GM04503 (cell line): Measurements from ENCODE around the gene MAP3K21.

Experiments
- DNase-seq: peaks from one replicate; pipeline ENCODE4 v3.0.0-alpha.2; 2012; ENCODE audit warnings: low read depth

The MAP3K21 gene

DNA sequence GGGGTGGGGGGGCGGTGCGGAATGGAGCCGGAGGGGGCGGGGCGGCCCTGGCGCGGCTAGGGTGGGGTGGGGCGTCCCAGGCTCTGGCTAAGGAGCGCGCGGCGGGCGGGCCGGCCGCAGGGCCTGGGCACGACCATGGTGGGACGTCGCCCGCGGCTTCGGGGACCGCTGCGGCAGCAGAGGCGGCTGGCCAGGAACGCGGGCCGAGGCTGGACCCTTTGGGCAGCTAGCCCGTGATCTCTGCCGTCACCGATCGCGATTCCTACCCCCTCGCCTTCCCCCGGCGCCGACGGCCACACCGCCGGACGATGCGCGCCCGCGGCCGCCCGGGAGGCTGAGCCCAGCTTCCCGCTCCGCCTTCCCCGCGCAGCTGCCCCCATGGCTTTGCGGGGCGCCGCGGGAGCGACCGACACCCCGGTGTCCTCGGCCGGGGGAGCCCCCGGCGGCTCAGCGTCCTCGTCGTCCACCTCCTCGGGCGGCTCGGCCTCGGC, at the start of gene MAP3K21:
MAP3K21 (plus strand) TSS at position 74 of the 491 bp plus-strand sequence; CDS start at position 379, 305 bp downstream.
- no peak for DNase-seq

DNA sequence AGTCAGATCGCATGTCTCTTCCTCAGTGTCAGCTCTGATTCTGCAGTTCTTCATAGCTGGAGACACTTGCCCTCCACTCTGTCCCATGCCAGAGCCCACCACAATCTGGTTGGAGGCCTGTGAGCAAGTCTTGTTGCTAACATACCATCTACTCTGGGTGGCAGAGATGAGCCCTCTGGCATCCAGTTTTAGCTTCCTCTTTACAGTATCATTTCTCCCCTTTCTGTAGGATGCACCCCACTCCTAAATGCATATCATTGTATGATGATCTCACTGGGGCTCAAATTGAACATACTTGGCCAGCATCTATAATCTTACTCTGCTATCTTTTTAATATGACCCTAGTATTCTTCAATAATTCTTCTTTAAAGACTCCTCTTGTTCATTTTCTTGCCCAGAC, 48.9 kb upstream of the MAP3K21 start:
- no peak for DNase-seq

DNA sequence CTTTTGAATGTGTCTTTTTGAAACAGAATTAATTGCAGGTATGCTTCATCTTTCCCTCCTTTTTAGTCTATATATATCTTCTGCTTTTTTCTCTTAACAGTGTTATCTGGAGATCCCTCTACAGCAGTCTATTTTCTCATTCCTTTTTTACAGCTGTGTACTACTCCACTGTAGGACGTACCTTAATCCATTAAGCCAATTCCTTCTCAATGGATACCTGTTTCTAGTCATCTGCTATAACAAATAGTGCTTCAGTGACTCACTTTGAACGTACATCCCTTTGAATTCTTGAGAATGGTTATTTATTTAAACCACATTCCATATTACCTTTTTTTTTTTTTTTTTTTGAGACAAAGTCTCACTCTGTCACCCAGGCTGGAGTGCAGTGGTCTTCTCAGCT, 47.6 kb upstream of the MAP3K21 start:
- no peak for DNase-seq

DNA sequence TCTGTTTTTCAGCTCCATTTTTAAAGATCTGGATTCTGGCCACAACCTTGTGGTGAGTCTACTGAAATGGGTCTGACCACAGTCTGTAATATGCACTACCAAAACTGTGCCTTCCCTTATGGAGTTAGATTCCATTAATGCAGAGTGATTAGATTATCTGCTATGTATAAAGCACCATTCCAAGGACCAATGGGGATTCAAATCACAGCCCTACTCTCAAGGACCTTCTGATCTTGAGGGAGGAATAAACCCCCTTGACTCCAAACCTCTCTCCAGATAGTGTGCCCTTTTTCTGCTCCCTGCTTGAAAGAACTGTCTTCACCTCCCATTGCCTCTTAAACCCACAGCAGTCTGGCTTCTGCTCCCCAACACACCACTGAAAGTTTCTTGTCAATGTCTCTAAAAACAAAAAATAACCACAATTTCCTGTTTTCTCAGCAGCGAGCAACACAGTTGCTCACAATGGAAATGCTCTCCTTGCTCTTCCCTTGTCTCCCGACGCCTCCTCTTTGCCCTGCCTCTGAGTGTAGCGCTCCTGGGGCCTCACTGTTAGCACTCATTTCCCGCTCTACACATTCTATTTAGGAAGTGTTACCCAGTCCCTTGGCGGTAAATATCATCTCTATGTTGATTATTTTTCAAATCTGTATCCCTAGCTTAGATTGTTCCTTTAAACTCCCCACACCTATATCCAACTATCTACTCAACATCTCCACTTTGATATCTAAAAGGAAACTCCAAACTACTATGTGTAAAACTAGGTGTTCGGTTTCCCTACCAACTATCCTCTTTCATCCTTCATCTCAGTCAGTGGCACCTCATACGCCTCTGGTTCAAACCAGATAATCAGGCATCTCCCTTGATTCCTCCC, 45.6 kb upstream of the MAP3K21 start:
- DNase-seq: no peak

DNA sequence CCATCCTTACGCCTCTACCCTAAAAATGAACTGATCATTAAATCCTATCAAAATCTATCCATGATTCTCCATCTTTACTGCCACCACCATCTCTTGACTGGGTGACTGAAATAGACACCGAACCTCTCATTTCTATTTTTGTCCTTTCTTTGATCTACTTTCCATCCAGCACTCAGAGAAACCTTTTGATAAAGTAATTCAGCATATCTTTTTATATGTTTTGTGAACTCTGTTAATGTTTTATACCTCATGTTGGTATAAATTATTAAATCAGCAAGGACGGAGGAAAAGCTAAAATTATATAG, 45.0 kb upstream of the MAP3K21 start:
- no peak for DNase-seq

DNA sequence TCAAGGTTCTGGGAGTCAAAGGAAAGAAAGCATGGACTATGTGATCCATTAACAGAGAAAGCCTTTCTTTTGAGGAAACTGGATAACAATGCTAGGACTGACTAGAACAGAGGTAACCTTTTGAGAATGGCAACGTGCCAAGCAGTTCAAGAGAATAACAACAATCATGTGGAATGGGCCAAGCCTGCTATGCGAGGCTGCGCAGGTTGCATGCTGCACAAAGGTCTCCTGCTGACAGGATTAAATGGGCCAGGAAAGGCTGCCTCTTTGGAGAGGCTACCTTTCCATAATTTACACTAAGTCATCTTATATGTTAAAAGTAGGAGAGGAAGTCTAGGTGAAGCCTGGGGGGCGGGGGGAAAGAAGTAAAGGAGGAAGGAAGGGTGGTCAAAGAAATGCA, 37.8 kb upstream of the MAP3K21 start:
- no peak for DNase-seq

DNA sequence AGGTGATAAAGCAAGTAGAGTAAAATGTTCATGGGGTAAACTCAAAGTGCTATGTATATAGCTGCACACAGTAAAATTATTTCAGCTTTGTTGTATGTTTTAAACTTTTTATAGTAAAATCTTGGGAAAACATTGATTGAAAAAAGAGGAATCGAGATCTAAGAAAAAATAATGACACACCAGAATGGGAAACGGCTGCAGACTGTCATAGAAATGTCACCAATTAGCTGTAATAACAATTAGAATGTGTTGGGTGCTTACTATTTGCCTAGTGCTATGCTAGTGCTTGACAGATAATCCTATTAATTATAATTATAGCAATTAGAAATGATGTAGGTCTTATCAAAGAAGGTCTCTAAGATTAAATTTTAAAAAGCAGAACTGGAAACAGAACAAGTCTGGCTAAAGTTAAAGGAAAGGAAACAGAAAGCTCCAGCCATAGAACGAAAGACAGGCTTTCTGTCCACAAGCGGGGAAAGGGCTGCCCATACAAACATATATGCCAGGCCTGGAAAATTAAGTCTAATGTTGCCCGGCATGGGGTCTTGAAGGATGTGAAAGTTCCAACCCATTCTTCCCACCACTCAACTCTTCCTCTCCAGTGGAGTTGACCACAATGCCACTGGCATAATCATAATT, 37.0 kb upstream of the MAP3K21 start:
- DNase-seq: no peak

DNA sequence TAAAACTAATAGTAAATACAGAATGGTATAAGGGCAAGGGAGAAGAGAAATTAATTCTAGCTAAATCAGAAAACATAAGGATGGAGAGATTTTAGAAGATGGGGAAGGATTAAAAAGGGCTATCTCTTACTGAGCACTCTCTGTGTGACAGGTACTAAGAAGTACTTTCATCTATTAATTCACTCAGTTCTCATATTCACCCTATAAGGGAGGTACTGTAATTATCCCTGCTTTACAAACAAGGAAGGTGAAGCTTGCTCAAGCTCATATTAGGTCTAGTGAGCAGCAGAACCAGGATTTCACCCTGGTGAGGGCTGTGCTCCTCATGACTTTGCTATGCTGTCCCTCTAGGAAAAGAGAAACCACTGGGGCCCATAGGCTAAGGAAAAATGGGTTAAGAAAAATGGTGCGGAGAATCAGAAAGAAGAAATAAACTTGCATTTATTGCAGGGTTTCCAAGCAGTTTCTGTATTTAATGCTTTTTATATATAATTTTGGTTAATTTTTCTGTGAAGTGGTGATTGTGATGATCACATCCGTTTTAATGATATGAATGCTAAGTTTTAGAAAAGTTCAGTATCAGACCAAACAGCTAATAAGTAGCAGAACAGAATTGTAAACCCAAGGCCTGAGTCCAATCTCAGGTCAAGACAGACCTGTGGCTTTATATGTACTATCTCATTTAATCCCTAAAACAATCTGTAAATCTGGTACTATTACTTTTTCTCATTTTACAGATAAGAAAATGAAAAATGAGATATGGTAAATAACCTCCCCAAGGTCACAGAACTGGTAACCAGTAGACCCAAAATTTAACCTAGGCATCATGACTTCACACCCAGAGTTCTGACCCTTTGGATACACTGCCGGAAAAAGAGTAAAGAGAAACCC, 33.7 kb upstream of the MAP3K21 start:
- no peak for DNase-seq

DNA sequence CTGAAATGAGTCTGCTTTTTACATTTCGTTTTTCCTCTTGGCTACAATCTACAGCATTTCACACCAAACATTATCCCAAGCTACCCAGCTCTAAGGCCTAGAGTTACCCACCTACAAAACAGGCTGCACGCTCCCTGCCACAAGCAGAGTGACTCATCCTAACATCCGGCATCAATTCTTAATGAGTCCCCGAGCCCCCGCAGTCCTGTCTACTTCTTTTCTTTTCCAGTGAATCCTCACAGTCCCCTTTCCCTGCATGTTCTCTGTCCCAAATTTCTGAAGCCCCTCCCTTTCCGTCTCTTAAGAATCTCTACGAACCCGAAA, 32.6 kb upstream of the MAP3K21 start:
- DNase-seq: peak; percentile 9

DNA sequence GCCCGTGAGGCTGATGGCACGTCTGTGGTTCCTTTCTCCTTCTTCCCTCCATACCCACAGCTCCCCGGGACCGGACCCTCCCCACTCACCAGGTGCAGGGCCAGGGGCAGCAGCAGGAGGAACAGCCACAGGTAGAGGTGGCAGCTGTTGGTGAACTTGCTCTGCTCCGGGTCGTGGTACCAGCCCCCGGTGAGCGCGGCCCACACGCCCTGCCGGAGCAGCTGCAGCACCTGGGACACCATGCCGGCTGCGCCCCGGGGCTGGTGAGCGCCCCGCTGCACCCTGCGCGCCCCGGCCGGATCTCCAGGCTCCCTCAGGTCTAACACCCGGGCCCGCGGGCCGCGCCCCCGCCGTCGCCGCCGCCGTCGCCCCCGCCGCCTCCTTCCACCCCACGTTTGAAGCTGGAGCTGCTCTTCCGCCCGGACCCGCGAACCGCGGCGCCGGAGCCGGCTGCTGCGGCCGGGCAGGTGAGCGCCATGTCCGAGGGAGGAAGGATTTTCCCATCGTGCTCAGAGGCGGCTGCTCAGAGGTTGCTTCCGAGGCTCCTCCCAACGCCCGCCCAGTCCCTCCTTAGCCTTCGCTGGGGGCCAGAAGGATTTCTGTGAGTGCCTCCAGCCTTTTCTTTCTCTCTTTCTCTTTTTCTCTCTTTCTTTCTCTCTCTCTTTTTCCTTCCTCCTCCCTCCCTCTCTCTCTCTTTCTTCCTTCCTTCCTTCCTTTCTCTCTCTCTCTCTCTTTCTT, 32.1 kb upstream of the MAP3K21 start, which contains the start of gene PCNX2:
PCNX2 (minus strand) TSS at position 489 of the 738 bp plus-strand sequence; CDS start at position 242, 247 bp downstream.
- no peak for DNase-seq

DNA sequence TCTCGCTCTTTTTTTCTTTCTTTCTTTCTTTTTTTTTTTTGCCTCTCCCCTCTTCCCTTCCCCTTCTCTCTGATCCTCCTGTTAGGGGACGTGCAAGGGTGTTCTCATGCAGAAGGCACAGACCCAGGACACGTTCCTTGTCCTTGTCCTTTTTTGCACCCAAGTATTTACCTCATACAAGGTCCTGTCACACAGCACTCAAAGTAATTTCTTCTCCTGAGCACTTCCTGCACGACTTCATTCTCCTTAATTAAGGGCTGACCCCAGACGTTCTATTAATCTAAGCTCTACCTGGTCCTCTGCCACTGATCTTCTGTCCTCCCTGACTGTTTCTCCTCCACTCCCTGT, 31.6 kb upstream of the MAP3K21 start:
- no peak for DNase-seq

DNA sequence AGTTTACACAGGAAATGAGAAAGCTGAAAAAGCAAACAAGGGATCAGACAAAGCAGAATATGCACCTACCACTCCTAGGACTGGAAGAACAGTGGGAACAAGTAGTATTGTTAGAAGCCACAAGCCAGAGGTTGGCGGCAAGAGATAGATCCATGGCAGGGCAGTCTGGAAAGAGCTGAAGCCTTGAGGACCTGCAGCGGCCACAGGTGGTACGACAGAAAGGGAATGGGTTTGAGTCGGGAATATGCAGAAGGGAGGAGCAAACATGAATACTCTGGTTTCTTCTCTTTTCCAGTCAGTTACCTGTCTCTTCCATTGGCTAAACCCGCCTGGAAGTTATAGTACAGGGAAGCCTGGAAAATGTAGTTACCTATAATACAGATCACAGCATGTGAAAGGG, 28.1 kb upstream of the MAP3K21 start:
- no peak for DNase-seq

DNA sequence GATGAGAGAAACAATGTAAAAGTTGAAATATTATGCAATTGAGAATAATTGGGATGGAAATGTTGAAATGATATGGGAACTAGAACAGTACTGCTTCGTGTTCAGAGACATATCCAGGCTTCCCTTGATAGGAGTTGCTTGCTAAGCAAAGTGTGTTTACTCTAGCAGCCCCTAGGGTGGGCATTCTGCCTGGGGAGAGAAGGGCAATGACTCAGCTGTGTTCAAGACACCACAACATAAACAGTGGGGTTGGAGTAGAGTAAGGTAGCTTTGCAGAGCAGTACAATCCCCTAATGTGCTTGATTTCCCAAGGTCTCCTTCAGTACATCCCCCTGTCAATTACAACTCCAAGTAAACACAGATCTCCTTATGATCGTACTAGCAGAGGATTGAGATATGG, 27.2 kb upstream of the MAP3K21 start:
- DNase-seq: no peak

DNA sequence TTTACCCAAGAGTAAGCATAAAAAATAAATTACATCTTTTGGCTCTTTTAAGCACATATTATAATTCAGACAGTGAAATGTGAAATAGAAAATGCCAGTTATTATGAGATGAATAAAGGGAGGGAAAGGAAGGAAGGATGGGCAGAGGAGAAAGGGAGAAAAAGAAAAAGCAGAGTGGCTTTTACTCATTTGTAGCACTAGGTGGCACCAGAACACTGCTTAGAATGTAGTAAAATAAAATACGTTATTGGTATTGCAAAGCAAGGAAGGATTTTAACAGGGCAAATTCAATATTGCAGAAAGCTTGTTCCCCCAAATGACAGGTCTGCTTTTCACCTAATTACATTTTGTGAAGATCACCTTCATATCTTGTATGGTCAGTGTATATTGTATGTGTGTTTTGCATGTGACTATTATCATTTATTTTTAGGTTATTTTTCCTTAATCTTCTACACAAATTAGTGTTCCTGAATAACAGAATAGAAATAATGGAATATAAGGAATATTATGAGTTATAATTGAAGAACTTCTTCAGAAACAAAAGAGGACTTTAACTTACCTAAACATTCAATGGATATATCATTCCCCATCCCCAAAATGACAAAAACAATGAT, 22.9 kb upstream of the MAP3K21 start:
- DNase-seq: no peak

DNA sequence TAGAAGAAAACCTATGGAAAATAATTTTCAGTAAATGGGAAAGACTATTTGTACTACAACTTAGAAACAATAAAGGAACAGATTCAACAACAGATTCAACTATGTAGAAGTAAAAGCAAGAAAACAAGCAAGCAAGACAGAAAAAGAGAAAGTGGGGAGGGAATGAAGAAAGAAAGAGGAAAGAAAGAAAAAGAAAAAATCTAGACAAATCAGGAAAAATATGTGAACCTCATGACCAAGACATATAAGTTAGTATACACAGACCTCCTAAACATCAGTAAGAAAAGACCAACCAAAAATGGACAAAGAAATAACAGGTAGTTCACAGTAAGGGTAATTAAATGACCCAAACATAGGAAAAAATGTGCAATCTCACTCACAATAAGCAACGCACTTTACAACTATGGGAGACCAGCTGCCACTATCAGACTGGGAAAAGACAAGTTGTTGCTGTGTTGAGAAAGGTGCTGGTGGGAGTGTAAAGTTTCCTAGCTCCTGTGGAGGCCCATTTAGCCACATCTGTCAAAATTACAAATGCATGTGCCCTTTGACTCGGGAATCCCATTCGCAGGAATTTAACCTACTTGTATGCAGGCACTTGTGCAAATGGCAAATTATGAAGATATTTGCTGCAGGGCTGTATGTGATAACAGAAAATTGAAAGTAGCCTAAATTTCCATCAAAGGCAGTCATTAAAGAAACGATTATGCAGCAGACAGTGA, 13.9 kb upstream of the MAP3K21 start:
- DNase-seq: no peak

DNA sequence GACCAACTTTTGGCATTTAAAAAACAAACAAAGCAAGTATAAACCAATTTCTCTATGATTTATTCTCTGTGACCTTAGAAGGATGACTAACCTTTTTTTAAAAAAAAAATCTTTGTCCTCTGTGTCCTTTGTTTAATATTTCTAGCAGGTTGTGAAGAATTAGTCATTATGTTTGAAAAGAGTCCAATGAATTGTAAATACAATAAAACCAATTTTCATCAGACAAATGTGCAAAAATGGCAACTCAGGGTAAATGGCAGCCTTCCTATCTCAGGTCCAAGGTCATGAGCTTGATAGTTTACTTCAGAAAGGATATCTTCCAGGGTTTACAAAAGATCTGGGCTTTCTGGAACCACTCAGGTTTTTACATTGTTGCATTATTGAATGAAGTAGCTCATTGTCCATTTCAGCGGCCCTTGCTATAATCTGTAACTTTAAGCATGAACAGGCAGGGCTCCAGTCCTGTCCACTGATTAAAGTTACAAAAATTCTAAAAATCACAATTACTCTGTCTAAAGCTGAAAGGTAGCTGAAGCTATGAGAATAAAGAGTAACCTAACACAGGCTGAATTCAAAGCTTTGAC, 11.7 kb upstream of the MAP3K21 start:
- DNase-seq: no peak

DNA sequence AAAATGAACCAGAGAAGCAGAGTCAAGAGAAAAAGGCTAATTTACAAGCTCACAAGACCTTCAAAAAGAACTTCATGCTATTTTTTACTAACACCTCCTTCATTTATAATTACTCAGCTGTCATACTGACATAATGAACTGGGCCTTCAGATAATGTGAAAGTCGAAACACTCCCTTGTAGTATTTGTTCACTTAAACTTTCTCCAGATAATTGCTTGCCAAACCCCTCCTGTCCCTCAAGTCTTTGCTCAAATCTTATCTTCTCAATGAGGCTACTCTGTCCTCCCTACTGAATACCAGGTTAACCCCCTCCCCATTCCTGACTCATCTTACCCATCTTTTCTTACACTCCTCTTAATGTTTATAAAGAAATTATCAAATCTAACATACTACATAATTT, 11.1 kb upstream of the MAP3K21 start:
- DNase-seq: no peak

DNA sequence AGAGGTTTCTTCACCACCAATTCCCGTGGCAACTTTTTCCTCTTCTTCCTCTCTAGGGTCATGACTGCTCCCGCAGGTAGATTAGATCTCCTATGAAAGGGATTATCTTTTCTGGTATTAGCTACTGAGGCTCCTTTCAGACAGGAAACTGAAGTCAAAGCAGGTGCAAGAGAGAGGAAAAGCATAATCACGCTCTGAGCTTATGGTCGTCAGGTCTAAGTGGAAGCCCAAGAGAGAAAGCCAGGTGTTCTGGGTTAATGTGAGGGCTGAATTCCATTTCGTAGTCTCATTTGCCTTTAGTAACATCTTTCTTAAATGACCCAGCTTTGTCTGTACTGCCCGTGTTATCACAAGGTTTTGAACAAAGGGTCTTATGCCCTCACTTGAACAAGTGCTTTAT, 8.3 kb upstream of the MAP3K21 start:
- DNase-seq: no peak

DNA sequence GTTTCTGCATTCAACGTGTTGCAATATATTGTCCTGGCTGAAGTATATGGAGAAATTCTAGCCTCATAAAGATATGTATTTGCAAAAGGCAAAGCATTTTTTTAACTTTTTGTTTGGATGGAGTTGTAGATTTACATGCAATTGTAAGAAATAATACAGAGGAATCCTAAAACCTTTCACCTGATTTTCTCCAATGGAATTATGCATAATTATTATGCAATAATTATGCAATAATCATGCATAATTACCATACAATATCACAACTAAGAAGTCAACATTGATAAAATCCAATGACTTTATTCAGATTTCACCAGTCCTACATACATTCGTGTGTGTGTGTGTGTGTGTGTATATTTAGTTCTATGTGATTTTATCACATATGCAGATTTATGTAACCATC, 7.5 kb upstream of the MAP3K21 start:
- DNase-seq: no peak

DNA sequence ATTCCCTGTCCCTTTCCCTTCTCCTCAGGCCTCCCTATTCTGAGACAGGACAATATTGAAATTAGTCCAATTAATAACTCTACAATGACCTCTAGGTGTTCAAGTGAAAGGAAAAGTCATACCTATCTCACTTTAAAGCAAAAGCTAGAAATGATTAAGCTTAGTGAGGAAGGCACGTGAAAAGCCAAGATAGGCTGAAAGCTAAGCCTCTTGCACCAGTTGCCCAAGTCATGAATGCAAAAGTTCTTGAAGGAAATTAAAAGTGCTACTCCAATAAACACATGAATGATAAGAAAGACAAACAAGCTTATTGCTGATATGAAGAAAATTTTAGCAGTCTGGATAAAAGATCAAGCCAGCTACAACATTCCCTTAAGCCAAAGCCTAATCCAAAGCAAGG, 3.8 kb upstream of the MAP3K21 start:
- no peak for DNase-seq

DNA sequence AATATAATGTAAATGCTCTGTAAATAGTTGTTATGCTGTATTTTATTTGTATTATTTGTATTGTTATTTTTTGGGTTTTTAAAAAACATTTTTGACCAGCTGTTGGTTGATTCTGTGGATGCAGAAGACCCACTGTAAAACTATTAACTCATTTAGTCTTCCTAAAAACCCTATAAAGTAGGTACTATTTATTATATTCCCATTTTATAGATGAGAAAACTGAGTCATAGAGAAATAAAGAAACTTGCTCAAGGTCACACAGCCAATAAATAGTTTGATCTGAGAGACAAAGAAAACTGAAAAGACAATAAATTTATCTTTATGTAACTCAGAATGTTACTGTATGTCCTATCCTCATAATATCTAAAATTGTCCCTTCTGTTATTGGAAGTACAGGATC, 1.2 kb upstream of the MAP3K21 start:
- no peak for DNase-seq
